GM12891 (cell line): ENCODE results near the gene C4A.
"Not testable (repeated sequence)": the region's sequence is repeated elsewhere in the genome, so short reads cannot be mapped to it uniquely, and the experiment has no call there.

ENCODE experiments used
- POLR2AphosphoS5 ChIP-seq: IDR thresholded peaks from 2 replicates; pipeline ENCODE4 v1.6.1; 2011; ENCODE audit warnings: low read depth, low read length, control low read depth
- TAF1 ChIP-seq: IDR thresholded peaks from 2 replicates; pipeline ENCODE4 v1.6.1; 2011; ENCODE audit warnings: low read depth, low read length, control low read depth

GRCh38 chr6:32039321-32040274 is 57.7 kb downstream of the C4A start:
- TF ChIP-seq POLR2AphosphoS5, TAF1: not testable (repeated sequence)
